GM18520 (cell line): ENCODE data around the gene CCDC146.
"Not testable (repeated sequence)": the region's sequence is repeated elsewhere in the genome, so short reads cannot be mapped to it uniquely, and the experiment has no call there.

Experiments used
- ATAC-seq: cut with Tn5 transposase; IDR thresholded peaks from one replicate; pipeline ENCODE4 v1.9.1; 2021; ENCODE audit not compliant: unreplicated experiment

CCDC146 gene

DNA sequence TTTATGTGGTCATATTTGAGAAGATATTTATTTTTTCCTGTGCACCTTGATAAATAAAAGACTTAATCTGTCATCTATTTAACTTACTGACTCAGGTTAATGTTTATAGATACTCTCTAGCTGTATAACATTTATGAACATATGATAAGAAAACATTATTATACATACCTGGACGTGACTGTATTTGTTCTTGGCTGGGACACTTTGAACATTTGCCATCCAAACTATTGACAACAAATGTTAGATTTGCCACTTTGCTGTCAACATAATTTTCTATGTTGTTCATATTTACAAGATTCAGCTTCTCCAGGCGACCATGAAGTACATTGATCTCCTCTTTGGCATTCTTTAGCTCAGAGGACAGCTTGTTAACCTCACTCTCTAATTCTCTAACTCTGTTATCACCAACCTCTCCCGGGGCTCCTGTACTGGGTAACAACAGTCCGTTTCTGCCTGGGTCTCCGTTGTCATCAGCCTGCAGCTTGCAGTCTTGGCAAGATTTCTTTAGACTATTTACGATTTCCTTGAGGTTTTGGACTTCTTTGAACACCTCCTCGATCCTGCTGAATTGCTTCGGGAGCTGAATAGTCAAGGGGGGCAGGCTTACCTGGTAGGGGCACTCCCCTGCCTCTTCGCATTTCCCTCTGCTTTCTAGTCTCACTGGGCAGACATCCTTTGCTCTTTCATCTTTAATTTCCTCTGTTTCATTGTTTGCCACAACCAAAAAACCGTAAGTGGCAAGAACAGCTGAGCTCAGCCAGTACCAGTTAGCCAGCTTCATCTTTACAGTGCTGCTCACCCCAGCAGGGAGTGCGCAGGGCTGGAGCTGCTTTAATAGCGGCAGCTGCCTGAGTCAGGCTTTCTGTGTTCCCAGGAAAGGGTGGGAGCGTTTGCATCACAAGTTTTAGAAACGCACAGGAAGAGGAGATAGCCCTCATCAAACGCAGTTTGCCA is 76.9 kb downstream of the CCDC146 start, which contains the start of gene FGL2:
Gene FGL2, minus strand, starts transcription at position 807 of the 954 bp plus-strand sequence. Its CDS starts 26 bp downstream, at position 781.
- no peak for ATAC-seq

DNA sequence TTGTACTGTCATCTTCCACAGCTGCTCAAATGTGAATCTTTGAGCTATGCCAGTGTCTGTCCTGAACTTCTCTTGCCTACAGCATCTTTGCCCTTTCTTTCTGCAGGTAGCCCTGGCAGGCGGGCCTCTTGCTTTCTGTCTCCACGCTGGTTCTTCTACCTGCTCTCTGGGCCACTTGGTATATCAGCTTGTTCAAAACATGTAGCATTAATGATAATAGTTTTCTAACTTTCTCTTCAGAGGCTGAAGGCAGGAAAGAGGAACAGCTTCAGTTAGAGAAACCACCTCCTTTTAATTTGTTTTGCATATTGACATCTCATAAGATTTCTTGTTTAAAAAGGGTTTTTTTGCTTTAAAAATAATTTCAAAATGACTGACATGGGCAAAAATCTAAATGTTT is 78.1 kb downstream of the CCDC146 start:
- no peak for ATAC-seq

GRCh38 chr7:77202481-77202976 is 80.1 kb downstream of the CCDC146 start:
- ATAC-seq: peak; percentile 96

- ATAC-seq: no peak
Observed at GRCh38 chr7:77205706-77206105, 83.3 kb downstream of the CCDC146 start.

DNA sequence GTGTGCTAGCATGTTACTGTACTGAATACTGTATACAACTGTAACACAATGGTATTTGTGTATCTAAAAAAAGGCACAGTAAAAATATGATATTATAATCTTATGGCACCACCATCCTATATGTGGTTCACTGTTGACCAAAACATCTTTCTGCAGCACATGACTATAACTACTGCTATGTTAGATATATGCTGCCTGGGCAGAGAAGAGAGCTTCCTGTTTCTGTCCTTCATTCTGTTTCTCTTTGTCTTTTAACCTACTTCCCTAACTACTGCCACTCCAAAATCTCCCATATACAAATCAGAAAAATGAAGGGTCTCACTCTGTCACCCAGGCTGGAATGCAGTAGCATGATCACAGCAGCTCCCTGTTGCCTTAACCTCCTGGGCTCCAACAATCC is 86.0 kb downstream of the CCDC146 start:
- ATAC-seq: no peak

DNA sequence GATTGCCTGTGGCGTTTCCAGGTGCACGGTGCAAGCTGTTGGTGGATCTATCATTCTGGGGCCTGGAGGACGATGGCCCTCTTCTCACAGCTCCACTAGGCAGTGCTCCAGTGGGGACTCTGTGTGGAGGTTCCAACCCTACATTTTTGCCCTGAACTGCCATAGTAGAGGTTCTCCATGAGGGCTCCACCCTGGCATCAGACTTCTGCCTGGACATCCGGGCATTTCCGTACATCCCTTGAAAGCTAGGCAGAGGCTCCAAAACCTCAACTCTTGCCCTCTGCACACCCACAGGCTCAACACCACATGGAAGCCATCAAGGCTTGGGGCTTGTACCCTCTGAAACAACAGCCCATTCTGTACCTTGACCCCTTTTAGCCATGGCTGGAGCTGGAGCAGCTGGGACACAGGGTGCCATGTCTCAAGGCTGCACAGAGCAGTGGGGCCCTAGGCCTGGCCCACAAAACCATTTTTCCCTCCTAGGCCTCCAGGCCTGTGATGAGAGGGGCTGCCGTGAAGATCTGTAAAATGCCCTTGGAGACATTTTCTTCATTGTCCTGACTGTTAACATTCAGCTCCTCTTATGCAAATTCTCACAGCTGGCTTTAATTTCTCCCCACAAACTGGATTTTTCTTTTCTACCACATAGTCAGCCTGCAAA is 87.2 kb downstream of the CCDC146 start:
- ATAC-seq: no peak

GRCh38 chr7:77216181-77216845 is 93.9 kb downstream of the CCDC146 start:
- no peak for ATAC-seq

DNA sequence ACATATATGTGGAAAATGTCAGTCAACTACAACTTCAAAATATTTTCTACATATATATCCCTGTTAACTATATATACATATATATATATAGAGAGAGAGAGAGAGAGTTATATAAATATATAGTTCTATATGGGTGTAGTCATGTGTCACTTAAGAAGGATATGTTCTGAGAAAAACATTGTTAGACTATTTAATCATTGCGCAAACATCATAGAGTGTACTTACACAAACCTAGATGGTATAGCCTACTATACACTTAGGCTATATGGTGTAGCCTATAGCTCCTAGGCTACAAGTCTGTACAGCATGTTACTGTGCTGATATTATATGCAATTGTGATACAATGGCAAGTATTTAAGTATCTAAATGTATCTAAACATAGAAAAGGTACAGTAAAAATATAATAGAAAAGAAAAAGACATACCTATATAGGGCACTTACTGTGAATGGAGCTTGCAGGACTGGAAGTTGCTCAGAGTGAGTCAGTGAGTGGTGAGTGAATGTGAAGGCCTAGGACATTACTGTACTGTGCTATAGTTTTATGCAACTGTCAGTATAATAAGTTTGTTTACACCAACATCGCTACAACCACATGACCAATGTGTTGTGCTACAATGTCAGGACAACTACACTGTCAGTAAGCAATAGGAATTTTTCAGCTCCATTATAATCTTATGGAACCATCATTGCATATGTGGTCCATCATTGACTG is 95.2 kb downstream of the CCDC146 start:
- no peak for ATAC-seq

- not testable (repeated sequence) for ATAC-seq
Observed at GRCh38 chr7:77219701-77220331, 97.4 kb downstream of the CCDC146 start.

DNA sequence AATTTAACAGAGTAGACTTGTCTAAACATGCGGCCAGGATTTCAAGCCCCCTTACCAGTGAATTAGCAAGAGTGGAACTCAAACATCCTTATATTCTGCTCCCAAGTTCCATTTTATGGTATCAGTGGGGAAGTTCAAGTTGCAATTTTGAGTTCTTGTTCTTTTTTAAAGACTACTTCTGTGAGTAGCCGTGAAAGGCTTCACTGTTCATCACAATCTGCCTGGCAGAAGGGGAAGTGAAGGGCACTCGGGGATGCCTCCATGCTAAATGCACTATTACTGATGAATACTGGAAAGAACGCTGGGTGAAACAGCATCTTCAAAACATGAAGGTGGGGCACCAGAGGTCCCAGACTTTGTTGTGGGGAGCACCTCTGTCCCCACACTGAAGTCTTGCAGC is 99.7 kb downstream of the CCDC146 start:
- ATAC-seq: no peak

GRCh38 chr7:77222819-77223218 is 100.4 kb downstream of the CCDC146 start:
- no peak for ATAC-seq

- ATAC-seq: no peak
Observed at GRCh38 chr7:77223261-77223660, 100.8 kb downstream of the CCDC146 start.

DNA sequence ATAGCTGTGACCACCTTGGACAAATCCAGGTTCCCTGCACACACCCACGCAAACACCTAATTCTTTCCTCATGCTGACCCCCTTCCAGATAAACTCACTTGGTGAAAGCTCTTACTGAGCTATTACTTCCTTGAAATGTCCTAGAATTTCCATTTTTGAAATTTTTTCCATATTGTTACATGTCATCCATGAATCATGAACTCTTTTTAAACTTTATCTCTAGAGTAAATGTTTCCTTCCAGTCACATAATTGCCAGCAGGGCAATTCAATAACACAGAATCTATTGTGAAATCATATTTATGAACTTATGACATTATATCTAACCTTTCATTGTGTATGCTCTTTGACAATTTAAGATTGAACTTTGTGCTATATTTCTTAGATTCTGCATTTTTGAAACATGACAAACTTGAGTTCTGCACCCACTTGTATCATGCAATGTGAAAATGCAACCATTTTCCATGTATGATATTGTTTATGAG is 104.0 kb downstream of the CCDC146 start:
- ATAC-seq: no peak

- ATAC-seq: not testable (repeated sequence)
Observed at GRCh38 chr7:77228795-77229194, 106.4 kb downstream of the CCDC146 start.

DNA sequence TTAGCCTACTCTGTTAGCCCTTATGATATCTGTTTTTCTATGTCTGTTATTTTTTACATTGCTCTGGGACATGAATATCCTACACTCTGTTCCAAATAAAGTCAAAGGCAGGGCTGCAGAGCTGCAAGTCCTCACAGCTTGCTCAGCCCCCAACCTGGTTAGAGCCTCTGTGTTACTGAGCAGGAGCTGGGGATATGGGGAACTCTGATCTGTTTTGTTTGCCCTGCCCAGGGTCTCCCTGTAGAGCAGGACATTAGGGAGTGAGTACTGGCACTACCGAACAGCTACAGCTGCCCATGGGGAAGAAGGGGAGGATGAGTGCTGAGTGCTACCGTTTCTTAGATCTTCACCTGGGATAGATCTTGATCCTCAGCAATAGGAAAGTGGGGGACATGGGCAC is 110.1 kb downstream of the CCDC146 start:
- no peak for ATAC-seq

GRCh38 chr7:77235276-77235675 is 112.9 kb downstream of the CCDC146 start:
- no peak for ATAC-seq

DNA sequence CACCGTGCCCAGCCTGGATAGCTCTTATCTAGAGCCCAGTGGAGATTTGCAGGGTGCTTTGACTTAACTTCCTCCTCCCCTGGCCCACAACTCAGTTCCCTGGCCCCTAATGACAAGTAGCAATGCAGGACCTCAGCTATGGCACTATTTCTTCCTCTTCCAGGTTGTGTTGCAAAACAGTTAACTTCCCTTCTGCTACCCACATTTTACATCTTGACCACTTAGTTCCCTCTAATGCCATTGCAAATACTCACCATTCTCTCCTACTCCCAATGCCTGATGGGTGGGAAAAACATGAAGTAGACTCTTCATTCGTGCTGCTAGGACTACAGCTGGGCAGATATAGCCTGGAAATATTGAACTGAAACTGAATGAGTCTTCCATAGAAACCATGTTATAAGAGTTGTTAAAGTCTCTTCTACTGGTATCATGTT is 116.3 kb downstream of the CCDC146 start:
- ATAC-seq: no peak

DNA sequence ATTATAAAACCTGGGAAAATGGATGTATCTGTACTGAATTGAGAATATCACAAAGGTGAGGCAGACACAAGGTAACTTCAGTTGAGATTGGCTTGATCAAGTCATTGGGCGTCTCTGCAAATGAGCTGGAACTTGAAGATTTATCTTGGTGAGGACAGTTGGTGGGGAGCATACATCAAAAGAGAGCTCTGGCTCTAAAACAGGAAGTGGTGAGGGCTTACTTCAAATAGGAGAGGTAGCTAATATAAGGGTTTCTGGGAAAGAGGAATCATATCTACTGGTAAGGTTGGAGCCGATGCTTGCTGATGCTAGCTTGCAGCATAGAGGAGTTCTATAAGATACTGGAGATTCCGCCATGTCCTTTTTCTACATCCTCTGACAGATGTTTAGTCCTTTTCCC is 117.1 kb downstream of the CCDC146 start:
- ATAC-seq: no peak

- ATAC-seq: no peak
Observed at GRCh38 chr7:77242068-77242467, 119.7 kb downstream of the CCDC146 start.

DNA sequence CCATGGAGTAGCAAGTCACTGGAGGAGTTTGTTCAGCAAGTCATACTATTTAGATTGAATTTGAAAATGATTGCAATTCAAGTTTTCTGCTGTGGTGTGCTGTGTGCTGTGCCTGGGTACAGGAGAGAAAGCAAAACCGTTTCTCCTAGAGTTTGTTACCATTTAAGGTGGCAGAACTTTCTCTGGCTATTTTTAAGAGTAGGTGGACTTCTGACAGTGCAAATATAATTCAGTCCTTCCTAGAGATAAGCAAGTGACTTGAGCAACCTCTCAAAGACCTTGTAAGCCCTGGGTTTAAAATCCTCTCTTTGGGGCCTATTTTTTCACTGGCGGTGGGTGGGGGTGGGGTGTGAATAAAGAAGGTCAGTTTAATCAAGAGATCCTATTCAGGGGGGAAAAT is 120.1 kb downstream of the CCDC146 start:
- no peak for ATAC-seq
